Measurements from ENCODE around the gene SYT3.
"Not testable (repeated sequence)": the region's sequence is repeated elsewhere in the genome, so short reads cannot be mapped to it uniquely, and the experiment has no call there.

- not testable (repeated sequence) for TF ChIP-seq CTCF, POLR2A (IDR thresholded peaks at IDR 0.05)
These were observed 62.9 kb downstream of the SYT3 start for GRCh38 chr19:50576769-50577168.

Measured in lower leg skin (tissue), 3 donors.